GM19351 (cell line): ENCODE results near the gene WDFY4.

Experiments used
- ATAC-seq: cut with Tn5 transposase; IDR thresholded peaks from one replicate; pipeline ENCODE4 v1.9.1; 2021; ENCODE audit warnings: mild to moderate bottlenecking, moderate library complexity; ENCODE audit not compliant: unreplicated experiment

The WDFY4 gene

GRCh38 chr10:48742891-48743860 lies 58.5 kb downstream of the WDFY4 start:
- no peak for ATAC-seq

- ATAC-seq, result peak; percentile 45
Measured at GRCh38 chr10:48744587-48744986, 59.9 kb downstream of the WDFY4 start.

GRCh38 chr10:48745662-48746245 lies 61.1 kb downstream of the WDFY4 start:
- ATAC-seq, result no peak

GRCh38 chr10:48748573-48748972 lies 63.9 kb downstream of the WDFY4 start:
- no peak for ATAC-seq

- no peak for ATAC-seq
Measured at GRCh38 chr10:48749254-48749787, 64.6 kb downstream of the WDFY4 start.

- ATAC-seq, result no peak
Measured at GRCh38 chr10:48750019-48750418, 65.3 kb downstream of the WDFY4 start.

- no peak for ATAC-seq
Measured at GRCh38 chr10:48750991-48751390, 66.3 kb downstream of the WDFY4 start.

- ATAC-seq, result no peak
Measured at GRCh38 chr10:48751730-48752129, 67.1 kb downstream of the WDFY4 start.

- ATAC-seq, result no peak
Measured at GRCh38 chr10:48758411-48758810, 73.7 kb downstream of the WDFY4 start.

- ATAC-seq, result peak; percentile 87
Measured at GRCh38 chr10:48759113-48759901, 74.6 kb downstream of the WDFY4 start.

GRCh38 chr10:48760983-48761382 lies 76.3 kb downstream of the WDFY4 start:
- no peak for ATAC-seq

GRCh38 chr10:48762064-48763042 lies 77.7 kb downstream of the WDFY4 start:
- no peak for ATAC-seq

GRCh38 chr10:48763403-48763965 lies 78.8 kb downstream of the WDFY4 start:
- no peak for ATAC-seq

GRCh38 chr10:48764486-48764885 lies 79.8 kb downstream of the WDFY4 start:
- no peak for ATAC-seq

GRCh38 chr10:48765039-48765438 lies 80.4 kb downstream of the WDFY4 start:
- no peak for ATAC-seq

GRCh38 chr10:48765527-48765926 lies 80.9 kb downstream of the WDFY4 start:
- no peak for ATAC-seq

- no peak for ATAC-seq
Measured at GRCh38 chr10:48767373-48768143, 82.9 kb downstream of the WDFY4 start.

GRCh38 chr10:48768144-48768766 lies 83.6 kb downstream of the WDFY4 start:
- ATAC-seq, result no peak
